ENCODE data around the gene ELP6.
A peak's percentile ranks its signal among the peaks of the same experiment; 100 is the strongest.

ELP6 gene

GRCh38 chr3:47541583-47542108, 28.1 kb upstream of the ELP6 start:
- Mint-ChIP-seq H3K4me1 (peaks cover 11% of the 10 kb centered on the region), H3K36me3 (ENCODE audit: low read depth) (no peaks in the 10 kb centered on the region), H3K4me3 (peak overlapping the region in 1 of 3 experiments; percentile 37), H3K9me3 (peaks cover 2% of the 10 kb centered on the region), H3K27me3 (ENCODE audit: low read depth) (peaks cover 8% of the 10 kb centered on the region), H3K27ac (peak overlapping the region in 1 of 3 experiments; percentile 61)
- TF ChIP-seq CTCF (IDR thresholded peaks at IDR 0.05; ENCODE audit: unreplicated experiment in 3 of 3), result no peak

- TF ChIP-seq CTCF (IDR thresholded peaks at IDR 0.05; ENCODE audit: unreplicated experiment in 3 of 3), result no peak
- Mint-ChIP-seq H3K27me3 (ENCODE audit: low read depth) (peaks cover 8% of the 10 kb centered on the region), H3K27ac (no peak overlapping the region), H3K36me3 (ENCODE audit: low read depth) (no peaks in the 10 kb centered on the region), H3K4me1 (peaks cover 11% of the 10 kb centered on the region), H3K4me3 (no peak overlapping the region), H3K9me3 (peaks cover 2% of the 10 kb centered on the region)
These were observed 26.8 kb upstream of the ELP6 start for GRCh38 chr3:47540281-47540680.

GRCh38 chr3:47536967-47537366, 23.5 kb upstream of the ELP6 start:
- H3K27ac Mint-ChIP-seq, result no peak overlapping the region
- H3K36me3 Mint-ChIP-seq (ENCODE audit: low read depth), result no peaks in the 10 kb centered on the region
- H3K9me3 Mint-ChIP-seq, result peaks cover 8% of the 10 kb centered on the region
- peaks cover 15% of the 10 kb centered on the region for H3K27me3 Mint-ChIP-seq (ENCODE audit: low read depth)
- H3K4me3 Mint-ChIP-seq, result no peak overlapping the region
- peaks cover 7% of the 10 kb centered on the region for H3K4me1 Mint-ChIP-seq
- no peak for TF ChIP-seq CTCF (IDR thresholded peaks at IDR 0.05; ENCODE audit: unreplicated experiment in 3 of 3)

- Mint-ChIP-seq H3K9me3 (peaks cover 8% of the 10 kb centered on the region), H3K27me3 (ENCODE audit: low read depth) (peaks cover 9% of the 10 kb centered on the region), H3K36me3 (ENCODE audit: low read depth) (no peaks in the 10 kb centered on the region), H3K4me1 (peaks cover under 1% of the 10 kb centered on the region), H3K27ac (no peak overlapping the region), H3K4me3 (no peak overlapping the region)
- TF ChIP-seq CTCF (IDR thresholded peaks at IDR 0.05; ENCODE audit: unreplicated experiment in 3 of 3), result no peak
These were observed 22.8 kb upstream of the ELP6 start for GRCh38 chr3:47536221-47536891.

GRCh38 chr3:47533996-47534454, 20.5 kb upstream of the ELP6 start:
- Mint-ChIP-seq H3K4me3 (no peak overlapping the region), H3K27ac (no peak overlapping the region), H3K4me1 (no peaks in the 10 kb centered on the region), H3K36me3 (ENCODE audit: low read depth) (no peaks in the 10 kb centered on the region), H3K9me3 (peaks cover 8% of the 10 kb centered on the region), H3K27me3 (ENCODE audit: low read depth) (peaks cover 7% of the 10 kb centered on the region)
- TF ChIP-seq CTCF (IDR thresholded peaks at IDR 0.05; ENCODE audit: unreplicated experiment in 3 of 3), result no peak

- Mint-ChIP-seq H3K4me3 (no peak overlapping the region), H3K9me3 (peaks cover 6% of the 10 kb centered on the region), H3K27me3 (ENCODE audit: low read depth) (peaks cover 7% of the 10 kb centered on the region), H3K36me3 (ENCODE audit: low read depth) (no peaks in the 10 kb centered on the region), H3K27ac (no peak overlapping the region), H3K4me1 (no peaks in the 10 kb centered on the region)
- no peak for TF ChIP-seq CTCF (IDR thresholded peaks at IDR 0.05; ENCODE audit: unreplicated experiment in 3 of 3)
These were observed 20.0 kb upstream of the ELP6 start for GRCh38 chr3:47533481-47533880.

Measured in nephron (organoid).